Ishikawa (cell line): ENCODE data around the gene EPAS1.

Source experiments
- CEBPB ChIP-seq: IDR thresholded peaks from 2 replicates; pipeline ENCODE4 v1.6.1; 2012
- CREB1 ChIP-seq: IDR thresholded peaks from 2 replicates; pipeline ENCODE4 v1.6.1; 2012; ENCODE audit warnings: low read depth
- EGR1 ChIP-seq: IDR thresholded peaks from 2 replicates; pipeline ENCODE4 v1.6.1; 2012
- EP300 ChIP-seq: IDR thresholded peaks from 2 replicates; pipeline ENCODE4 v1.6.1; 2012; ENCODE audit warnings: borderline replicate concordance
- FOXM1 ChIP-seq: IDR thresholded peaks from 2 replicates; pipeline ENCODE4 v1.6.1; 2012; ENCODE audit warnings: low read depth, borderline replicate concordance
- MAX ChIP-seq: IDR thresholded peaks from 2 replicates; pipeline ENCODE4 v1.6.1; 2012
- NFIC ChIP-seq: IDR thresholded peaks from 2 replicates; pipeline ENCODE4 v1.6.1; 2012
- RAD21 ChIP-seq: IDR thresholded peaks from 2 replicates; pipeline ENCODE4 v1.6.1; 2012; ENCODE audit warnings: low read depth
- TAF1 ChIP-seq: IDR thresholded peaks from 2 replicates; pipeline ENCODE4 v1.6.1; 2012; ENCODE audit warnings: low read depth, mild to moderate bottlenecking
- TCF12 ChIP-seq: IDR thresholded peaks from 2 replicates; pipeline ENCODE4 v1.6.1; 2012; ENCODE audit warnings: low read depth
- TEAD4 ChIP-seq: IDR thresholded peaks from 2 replicates; pipeline ENCODE4 v1.6.1; 2012
- YY1 ChIP-seq: IDR thresholded peaks from 2 replicates; pipeline ENCODE4 v1.6.1; 2012; ENCODE audit warnings: low read depth
- ZBTB7A ChIP-seq: IDR thresholded peaks from 2 replicates; pipeline ENCODE4 v1.6.1; 2012; ENCODE audit warnings: low read depth
- TF ChIP-seq, protein P1 (sequence below): IDR thresholded peaks from 2 replicates; pipeline ENCODE4 v1.6.1; 2012; ENCODE audit warnings: low read depth, mild to moderate bottlenecking
- TF ChIP-seq, protein P2 (sequence below): IDR thresholded peaks from 2 replicates; pipeline ENCODE4 v1.6.1; 2012

EPAS1 gene

DNA sequence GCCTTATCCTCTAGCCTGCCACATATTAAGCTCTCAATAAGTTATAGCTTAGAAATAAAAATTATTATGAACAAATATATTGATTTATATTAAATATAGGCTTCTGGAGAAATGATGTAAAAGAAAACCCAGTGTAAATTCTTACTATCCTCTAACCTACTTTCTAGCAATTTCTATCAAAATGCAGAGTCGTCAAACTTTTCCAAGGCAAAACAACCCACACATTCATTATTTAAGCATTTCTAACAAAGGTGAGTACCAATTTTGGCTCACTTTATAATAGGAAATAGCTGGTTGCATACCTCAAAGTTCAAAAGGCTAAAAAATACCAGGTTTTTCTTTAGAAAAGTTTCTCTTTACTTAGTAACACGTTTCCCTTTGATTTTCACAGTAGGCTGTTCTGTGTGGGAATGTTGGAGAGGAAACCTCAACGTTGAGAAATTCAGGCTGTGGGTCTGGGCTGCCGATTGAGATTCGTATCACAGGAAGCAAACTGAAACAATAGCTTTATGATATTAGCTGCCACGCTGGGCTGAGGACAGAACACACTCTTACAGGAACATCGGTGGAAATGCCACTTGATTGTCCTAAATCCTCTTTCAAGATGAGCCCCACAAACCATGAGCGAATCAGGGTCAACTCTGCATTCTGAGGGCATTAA lies 53.0 kb downstream of the EPAS1 start:
- TF ChIP-seq, protein P1, sequence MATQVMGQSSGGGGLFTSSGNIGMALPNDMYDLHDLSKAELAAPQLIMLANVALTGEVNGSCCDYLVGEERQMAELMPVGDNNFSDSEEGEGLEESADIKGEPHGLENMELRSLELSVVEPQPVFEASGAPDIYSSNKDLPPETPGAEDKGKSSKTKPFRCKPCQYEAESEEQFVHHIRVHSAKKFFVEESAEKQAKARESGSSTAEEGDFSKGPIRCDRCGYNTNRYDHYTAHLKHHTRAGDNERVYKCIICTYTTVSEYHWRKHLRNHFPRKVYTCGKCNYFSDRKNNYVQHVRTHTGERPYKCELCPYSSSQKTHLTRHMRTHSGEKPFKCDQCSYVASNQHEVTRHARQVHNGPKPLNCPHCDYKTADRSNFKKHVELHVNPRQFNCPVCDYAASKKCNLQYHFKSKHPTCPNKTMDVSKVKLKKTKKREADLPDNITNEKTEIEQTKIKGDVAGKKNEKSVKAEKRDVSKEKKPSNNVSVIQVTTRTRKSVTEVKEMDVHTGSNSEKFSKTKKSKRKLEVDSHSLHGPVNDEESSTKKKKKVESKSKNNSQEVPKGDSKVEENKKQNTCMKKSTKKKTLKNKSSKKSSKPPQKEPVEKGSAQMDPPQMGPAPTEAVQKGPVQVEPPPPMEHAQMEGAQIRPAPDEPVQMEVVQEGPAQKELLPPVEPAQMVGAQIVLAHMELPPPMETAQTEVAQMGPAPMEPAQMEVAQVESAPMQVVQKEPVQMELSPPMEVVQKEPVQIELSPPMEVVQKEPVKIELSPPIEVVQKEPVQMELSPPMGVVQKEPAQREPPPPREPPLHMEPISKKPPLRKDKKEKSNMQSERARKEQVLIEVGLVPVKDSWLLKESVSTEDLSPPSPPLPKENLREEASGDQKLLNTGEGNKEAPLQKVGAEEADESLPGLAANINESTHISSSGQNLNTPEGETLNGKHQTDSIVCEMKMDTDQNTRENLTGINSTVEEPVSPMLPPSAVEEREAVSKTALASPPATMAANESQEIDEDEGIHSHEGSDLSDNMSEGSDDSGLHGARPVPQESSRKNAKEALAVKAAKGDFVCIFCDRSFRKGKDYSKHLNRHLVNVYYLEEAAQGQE: no peak
- TF ChIP-seq, protein P2, sequence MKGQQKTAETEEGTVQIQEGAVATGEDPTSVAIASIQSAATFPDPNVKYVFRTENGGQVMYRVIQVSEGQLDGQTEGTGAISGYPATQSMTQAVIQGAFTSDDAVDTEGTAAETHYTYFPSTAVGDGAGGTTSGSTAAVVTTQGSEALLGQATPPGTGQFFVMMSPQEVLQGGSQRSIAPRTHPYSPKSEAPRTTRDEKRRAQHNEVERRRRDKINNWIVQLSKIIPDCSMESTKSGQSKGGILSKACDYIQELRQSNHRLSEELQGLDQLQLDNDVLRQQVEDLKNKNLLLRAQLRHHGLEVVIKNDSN: no peak
- TF ChIP-seq CEBPB (no peak), ZBTB7A (no peak), TAF1 (no peak), MAX (no peak), FOXM1 (no peak), EP300 (no peak), CREB1 (no peak), TEAD4 (no peak)

DNA sequence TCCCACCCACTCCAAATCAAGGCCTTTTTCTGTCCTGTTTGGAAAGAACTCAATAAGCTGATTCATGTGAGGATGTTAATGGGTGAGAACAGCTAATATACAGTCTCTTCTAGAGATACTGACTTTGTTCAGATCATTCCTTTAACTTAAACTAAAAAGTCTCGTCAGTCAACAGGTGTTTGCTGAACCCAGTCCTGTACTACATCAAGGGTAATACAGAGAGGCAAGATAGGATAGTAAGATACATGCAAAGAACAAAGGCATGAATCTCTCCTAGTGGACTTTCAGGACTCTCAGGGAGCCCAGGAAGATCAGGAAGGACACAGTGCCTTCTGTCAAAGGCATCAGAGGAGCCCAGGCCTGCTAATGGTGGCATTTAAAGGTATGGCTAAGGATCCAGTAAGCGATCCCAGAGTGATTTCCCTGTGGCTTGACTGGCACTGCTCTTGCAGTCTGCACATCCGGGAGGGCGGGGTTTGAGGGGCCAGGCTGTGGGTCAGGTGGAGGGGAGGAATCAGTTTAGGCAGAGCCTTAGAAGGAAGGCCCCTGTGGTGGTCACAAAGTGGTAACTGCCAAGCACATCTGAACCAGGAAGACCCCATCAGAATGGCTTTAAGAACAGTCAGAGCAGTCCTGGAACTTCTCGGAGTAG lies 54.0 kb downstream of the EPAS1 start:
- TF ChIP-seq RAD21 (no peak), CREB1 (no peak), EP300 (no peak), ZBTB7A (no peak), FOXM1 (no peak), EGR1 (no peak), MAX (no peak), CEBPB (no peak), TCF12 (no peak), TEAD4 (no peak), TAF1 (no peak), NFIC (no peak)
- TF ChIP-seq, protein P2: no peak

DNA sequence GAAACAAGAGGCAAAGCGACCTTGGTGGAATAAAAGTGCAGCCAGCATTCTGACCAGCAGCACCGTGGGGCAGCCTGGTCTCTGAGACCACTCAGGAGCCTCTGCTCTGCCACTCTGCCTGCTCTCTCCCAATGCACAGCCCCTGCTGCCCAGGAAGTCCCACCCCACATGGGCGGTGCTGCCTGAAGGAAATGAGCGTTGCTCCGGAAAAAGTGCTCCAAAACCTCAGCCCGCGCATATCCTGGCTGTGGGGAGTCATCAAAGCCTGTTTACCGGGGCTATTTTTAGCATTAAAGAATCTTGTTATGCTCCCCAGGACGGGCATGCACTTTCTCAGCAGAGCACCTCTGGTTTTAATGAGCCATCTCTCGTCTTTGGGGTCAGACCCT lies 54.5 kb downstream of the EPAS1 start:
- TF ChIP-seq EP300 (no peak), TEAD4 (no peak), CEBPB (no peak), CREB1 (no peak), YY1 (no peak), MAX (no peak), ZBTB7A (no peak), RAD21 (no peak), NFIC (no peak), EGR1 (no peak), FOXM1 (no peak), TAF1 (no peak), TCF12 (no peak)
- TF ChIP-seq, protein P1: no peak
- TF ChIP-seq, protein P2: no peak

- TF ChIP-seq CREB1 (no peak), TAF1 (no peak), ZBTB7A (no peak), NFIC (no peak), TCF12 (no peak), CEBPB (no peak), MAX (no peak)
- TF ChIP-seq, protein P2: no peak
- TF ChIP-seq, protein P1: no peak
These were observed 55.4 kb downstream of the EPAS1 start for GRCh38 chr2:46352621-46353020.
